H1 (cell line): ENCODE data around the gene BAHD1. TPM values are rescaled to one million over a fixed set of nuclear protein-coding genes. Genes with fewer than 3 reads are reported as not detected.

Experiments
- GTF2F1 ChIP-seq: IDR thresholded peaks from 2 replicates; pipeline ENCODE4 v1.6.1; 2012; ENCODE audit warnings: low read depth, low read length, improper control_type of control experiment, borderline replicate concordance
- polyA plus RNA-seq, 7 experiments: library from polyadenylated mRNA; depleted of rRNA in 3 of 7; stranded (reverse) in 5 of 7; unstranded in 2 of 7; fragments of >200 nt in 5 of 7; fragments of 200-250 nt in 2 of 7; gene quantifications; 1 replicate in 5 of 7; 2 replicates in 1 of 7; 4 replicates in 1 of 7; pipeline versions ENCODE4 v1.2.1 to v1.2.3, GENCODE V29; 2011 to 2013; ENCODE audit warnings: missing spikeins in 2 of 7, mixed read lengths in 2 of 7
- total RNA-seq: library from RNA; stranded (reverse); fragmentation: NEBNext Ultra II Directional; extraction: Animal tissue kit (Norgen Biotek cat#: 25700); gene quantifications from 2 replicates; pipeline ENCODE4 v1.2.1, GENCODE V29; 2021
- TF ChIP-seq, protein P1 (sequence below): IDR thresholded peaks from 2 replicates; pipeline ENCODE4 v1.6.1; 2011; ENCODE audit warnings: low read depth, mild to moderate bottlenecking, low read length; ENCODE audit not compliant: insufficient read depth

BAHD1 gene
- total and polyA plus RNA-seq, 2 of the 8 experiments (the other 6 are each of a cell fraction or from before 2014, with no cell fraction given), result 15.0 to 38.9 TPM

DNA sequence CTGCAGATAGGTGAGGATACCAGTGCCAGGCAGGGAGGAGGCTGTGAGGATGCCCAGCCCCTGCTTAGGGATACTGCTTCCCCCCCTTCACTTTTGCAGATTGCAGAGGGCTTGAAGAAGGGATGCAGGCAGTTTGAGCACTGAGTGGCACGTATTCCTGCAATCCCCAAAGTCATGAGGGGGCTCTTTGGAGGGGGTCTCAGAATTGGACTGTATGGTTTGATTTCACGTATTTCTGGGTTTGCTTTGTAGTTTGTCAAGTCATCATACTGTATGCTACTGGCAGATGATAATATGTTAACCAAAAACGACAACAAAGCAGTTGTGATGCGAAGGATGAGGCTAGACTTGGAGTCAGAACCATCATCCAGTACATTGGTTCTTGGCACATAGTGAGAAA is 58.1 kb downstream of the BAHD1 start (continued):
- TF ChIP-seq, protein P1, sequence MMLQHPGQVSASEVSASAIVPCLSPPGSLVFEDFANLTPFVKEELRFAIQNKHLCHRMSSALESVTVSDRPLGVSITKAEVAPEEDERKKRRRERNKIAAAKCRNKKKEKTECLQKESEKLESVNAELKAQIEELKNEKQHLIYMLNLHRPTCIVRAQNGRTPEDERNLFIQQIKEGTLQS, result no peak
- no peak for TF ChIP-seq GTF2F1
